IMR-90 (cell line): Measurements from ENCODE around the gene TBC1D22A. TPM values are rescaled to one million over a fixed set of nuclear protein-coding genes. Genes with fewer than 3 reads are reported as not detected.

ENCODE experiments used
- ATAC-seq: fragments of 200-7000 bp; cut with Tn5 transposase; 2 replicates; pipeline ENCODE4 v1.9.1; 2020; ENCODE audit warnings: low read depth, mild to moderate bottlenecking, moderate library complexity
- BruUV-seq: library from RNA; stranded (reverse); fragments of 400-500 nt; replicated peaks from 2 replicates; lab custom pipeline; 2021; lab: Mats Ljungman, UMichigan
- CTCF ChIA-PET: fragments of 300-600 bp; formaldehyde crosslinking; extraction: SDS; loops from one replicate; lab custom pipeline; 2021; ENCODE audit warnings: antibody characterized with exemption; lab: Yijun Ruan, JAX
- POLR2A ChIA-PET: fragments of 300-600 bp; sonication (Branson Sonifier 250); formaldehyde crosslinking; loops from one replicate; lab custom pipeline; 2022; ENCODE audit warnings: antibody characterized with exemption; ENCODE audit not compliant: unreplicated experiment; lab: Charles Lee
- DNase-seq: peaks from one replicate; pipeline ENCODE4 v3.0.0; 2013
- H2AFZ ChIP-seq: replicated peaks from 2 replicates; pipeline ENCODE3; 2013; ENCODE audit warnings: low read length, mild to moderate bottlenecking; ENCODE audit not compliant: poor library complexity
- H2AK5ac ChIP-seq: 2 replicates; pipeline ENCODE4 v1.6.1; 2013; ENCODE audit warnings: low read depth, low read length, inconsistent platforms
- H2AK9ac ChIP-seq: replicated peaks from 2 replicates; pipeline ENCODE3; 2013; ENCODE audit warnings: mild to moderate bottlenecking, low read depth, low read length, moderate library complexity; ENCODE audit not compliant: poor library complexity
- H2BK120ac ChIP-seq: 2 replicates; pipeline ENCODE4 v1.6.1; 2013; ENCODE audit warnings: low read depth, low read length, inconsistent platforms
- H2BK15ac ChIP-seq: 3 replicates; pipeline ENCODE4 v1.6.1; 2013; ENCODE audit warnings: low read depth, low read length, inconsistent platforms
- H2BK20ac ChIP-seq: 2 replicates; pipeline ENCODE4 v1.6.1; 2013; ENCODE audit warnings: low read depth, mild to moderate bottlenecking, inconsistent platforms, low read length, moderate library complexity
- H2BK5ac ChIP-seq: 2 replicates; pipeline ENCODE4 v1.6.1; 2013; ENCODE audit warnings: mild to moderate bottlenecking, low read depth, low read length, inconsistent platforms; ENCODE audit not compliant: poor library complexity, severe bottlenecking
- H3K14ac ChIP-seq: replicated peaks from 2 replicates; pipeline ENCODE4 v1.6.1; 2013; ENCODE audit warnings: low read depth, low read length, inconsistent platforms
- H3K18ac ChIP-seq: 2 replicates; pipeline ENCODE4 v1.6.1; 2013; ENCODE audit warnings: low read depth, low read length, control low read depth
- H3K23ac ChIP-seq: 2 replicates; pipeline ENCODE4 v1.6.1; 2013; ENCODE audit warnings: low read depth, low read length, inconsistent platforms
- H3K27ac ChIP-seq: 2 replicates; pipeline ENCODE4 v1.5.1; 2013; ENCODE audit warnings: mild to moderate bottlenecking, control low read depth, low read length; ENCODE audit not compliant: insufficient read depth
- H3K27me3 ChIP-seq: 2 replicates; pipeline ENCODE4 v1.6.1; 2013; ENCODE audit warnings: low read length; ENCODE audit not compliant: control insufficient read depth, insufficient read depth
- H3K36me3 ChIP-seq: 2 replicates; pipeline ENCODE4 v1.6.1; 2013; ENCODE audit warnings: low read length, mixed read lengths; ENCODE audit not compliant: control insufficient read depth, insufficient read depth
- H3K4ac ChIP-seq: 2 replicates; pipeline ENCODE4 v1.6.1; 2013; ENCODE audit warnings: low read depth, low read length, inconsistent platforms
- H3K4me1 ChIP-seq: 2 replicates; pipeline ENCODE4 v1.6.1; 2013; ENCODE audit warnings: low read length, mixed read lengths; ENCODE audit not compliant: control insufficient read depth, insufficient read depth
- H3K4me2 ChIP-seq: 2 replicates; pipeline ENCODE4 v1.6.1; 2013; ENCODE audit warnings: low read depth, mild to moderate bottlenecking, control low read depth, low read length, moderate library complexity
- H3K4me3 ChIP-seq: 2 replicates; pipeline ENCODE4 v1.5.1; 2013; ENCODE audit warnings: low read depth, mild to moderate bottlenecking, control low read depth, low read length, moderate library complexity; ENCODE audit not compliant: insufficient read depth
- H3K56ac ChIP-seq: 2 replicates; pipeline ENCODE4 v1.6.1; 2013; ENCODE audit warnings: low read length, inconsistent platforms; ENCODE audit not compliant: insufficient read depth; ENCODE audit errors: extremely low read depth
- H3K79me1 ChIP-seq, 2 experiments: 2 replicates each; pipeline ENCODE4 v1.6.1; 2013; ENCODE audit warnings: low read length in 2 of 2, inconsistent platforms in 1 of 2, low read depth in 1 of 2
- H3K9ac ChIP-seq: 2 replicates; pipeline ENCODE4 v1.6.1; 2013; ENCODE audit warnings: low read depth, low read length, control low read depth
- H3K9me1 ChIP-seq: 2 replicates; pipeline ENCODE4 v1.6.1; 2013; ENCODE audit warnings: low read length, inconsistent platforms; ENCODE audit not compliant: insufficient read depth
- H3K9me3 ChIP-seq: 2 replicates; pipeline ENCODE4 v1.6.1; 2013; ENCODE audit warnings: low read length; ENCODE audit not compliant: control insufficient read depth, insufficient read depth
- H4K20me1 ChIP-seq: 2 replicates; pipeline ENCODE4 v1.6.1; 2013; ENCODE audit warnings: low read length, inconsistent platforms; ENCODE audit not compliant: insufficient read depth
- H4K5ac ChIP-seq: 2 replicates; pipeline ENCODE4 v1.6.1; 2013; ENCODE audit warnings: mild to moderate bottlenecking, low read depth, low read length, control low read depth
- H4K8ac ChIP-seq, 2 experiments: 2 replicates each; pipeline ENCODE4 v1.6.1; 2013; ENCODE audit warnings: low read depth in 2 of 2, low read length in 2 of 2, control low read depth in 1 of 2, inconsistent platforms in 1 of 2
- H4K91ac ChIP-seq: 2 replicates; pipeline ENCODE4 v1.6.1; 2013; ENCODE audit warnings: low read depth, low read length, inconsistent platforms; ENCODE audit not compliant: insufficient read depth
- BHLHE40 ChIP-seq: fragments of 150-350 bp; IDR thresholded peaks from 2 replicates; pipeline ENCODE4 v1.6.1; 2016; ENCODE audit warnings: mild to moderate bottlenecking, low read depth, low read length
- CEBPB ChIP-seq: IDR thresholded peaks from 2 replicates; pipeline ENCODE4 v1.6.1; 2012; ENCODE audit warnings: low read depth, low read length, improper control_type of control experiment
- CHD1 ChIP-seq: IDR thresholded peaks from 2 replicates; pipeline ENCODE4 v1.6.1; 2012; ENCODE audit warnings: low read depth, low read length, improper control_type of control experiment
- MAZ ChIP-seq: IDR thresholded peaks from 2 replicates; pipeline ENCODE4 v1.6.1; 2012; ENCODE audit warnings: low read depth, mild to moderate bottlenecking, low read length, improper control_type of control experiment, moderate library complexity, borderline replicate concordance
- RAD21 ChIP-seq: IDR thresholded peaks from 2 replicates; pipeline ENCODE4 v1.6.1; 2012; ENCODE audit warnings: low read length, improper control_type of control experiment
- RCOR1 ChIP-seq: IDR thresholded peaks from 2 replicates; pipeline ENCODE4 v1.6.1; 2012; ENCODE audit warnings: mild to moderate bottlenecking, low read length, improper control_type of control experiment; ENCODE audit not compliant: insufficient replicate concordance
- WGBS, 2 experiments: methylation state at CpG; one replicate each; pipeline versions ENCODE4 v1.1.5 to v1.1.7; 2013; ENCODE audit warnings: missing lambda C conversion rate in 2 of 2; ENCODE audit not compliant: insufficient read length in 1 of 2; ENCODE audit errors: extremely low coverage in 2 of 2; 5-methylcytosine and 5-hydroxymethylcytosine counted together
- dilution Hi-C: fragments of 300-500 bp; cut with HindIII; formaldehyde crosslinking; loops from one replicate; pipeline ENCODE4 v1.14.3; 2018; ENCODE audit warnings: low sequenced_read_pairs; ENCODE audit not compliant: unreplicated experiment
- in situ Hi-C: fragments of 300-500 bp; cut with MboI; formaldehyde crosslinking; loops from 3 replicates; pipeline ENCODE4 v1.14.3; 2019; ENCODE audit warnings: low sequenced_read_pairs, inconsistent platforms, mixed read lengths
- intact Hi-C: fragments of 100-400 bp; cut with micrococcal nuclease; formaldehyde crosslinking; loops from 2 replicates; pipeline ENCODE4 v1.10.0; 2022
- polyA plus RNA-seq, 3 experiments: library from polyadenylated mRNA; depleted of rRNA; stranded (reverse); fragments of >200 nt; gene quantifications; 2 replicates each; pipeline ENCODE4 v1.2.3, GENCODE V29; 2012; ENCODE audit warnings: low replicate concordance in 1 of 3
- total RNA-seq: library from RNA; depleted of rRNA; stranded (reverse); fragments of >200 nt; gene quantifications from 2 replicates; pipeline ENCODE4 v1.2.3, GENCODE V29; 2012
- TF ChIP-seq, protein P1 (sequence below): fragments of 150-350 bp; IDR thresholded peaks from 2 replicates; pipeline ENCODE4 v1.6.1; 2017; ENCODE audit warnings: mild to moderate bottlenecking, antibody characterized with exemption, low read length, low read depth
- TF ChIP-seq, protein P2 (sequence below): fragments of 150-350 bp; IDR thresholded peaks from 2 replicates; pipeline ENCODE4 v1.6.1; 2016; ENCODE audit warnings: low read depth, mild to moderate bottlenecking, low read length, moderate library complexity, borderline replicate concordance

The TBC1D22A gene
- total and polyA plus RNA-seq, 2 of the 4 experiments (the other 2 are of a cell fraction): 9.0 to 16.7 TPM

DNA sequence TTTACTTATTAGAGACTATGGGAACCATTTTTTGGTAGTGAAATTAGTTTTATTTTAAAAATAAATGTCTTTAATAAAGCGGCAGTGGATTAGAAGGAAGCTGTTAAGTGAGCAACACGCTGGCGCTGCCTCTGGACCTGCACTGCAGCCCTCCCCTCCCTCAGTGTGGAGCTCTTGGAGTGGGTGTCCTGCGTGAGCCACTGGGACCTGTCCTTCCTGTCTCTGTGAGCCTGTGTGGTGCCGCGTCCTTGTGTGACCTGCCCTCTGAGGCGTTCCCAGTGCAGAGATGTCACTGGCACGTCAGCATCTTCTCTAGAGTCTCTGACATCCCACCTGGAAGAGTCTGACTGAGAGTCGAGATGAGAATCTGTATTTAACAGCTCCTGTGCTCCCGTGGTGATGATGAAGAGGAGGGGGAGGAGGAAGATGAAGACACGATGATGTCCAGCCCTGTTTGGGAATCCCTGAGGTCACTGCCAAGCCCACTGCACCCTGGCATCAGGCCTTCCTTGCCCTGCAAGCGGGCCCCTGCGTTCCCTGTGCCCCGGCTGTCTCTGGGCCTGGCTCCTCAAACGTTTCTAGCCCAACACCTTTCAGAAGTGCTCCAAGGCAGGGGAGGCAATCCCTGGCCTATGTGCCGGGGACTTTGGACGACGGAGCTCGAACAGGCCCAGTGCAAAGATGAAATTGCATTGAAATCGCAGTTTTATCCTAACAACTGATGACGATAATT, 271.8 kb downstream of the TBC1D22A start:
- intact Hi-C loops: no loop called here

More for the DNA sequence above, 271.8 kb downstream of the TBC1D22A start:
- H3K9me3 ChIP-seq: no peaks in the 10 kb centered on the region
- H3K23ac ChIP-seq: no peak overlapping the region
- H2BK20ac ChIP-seq: no peak overlapping the region
- dilution Hi-C loops: no loop called here
- 0 out of 2 replicates have a peak, but pooled peaks cover 8% of the 10 kb centered on the region for H3K9me1 ChIP-seq
- no peak overlapping the region for H4K8ac ChIP-seq
- no peak for TF ChIP-seq CEBPB
- TF ChIP-seq MAZ: no peak
- no peak for TF ChIP-seq BHLHE40
- TF ChIP-seq, protein P1, sequence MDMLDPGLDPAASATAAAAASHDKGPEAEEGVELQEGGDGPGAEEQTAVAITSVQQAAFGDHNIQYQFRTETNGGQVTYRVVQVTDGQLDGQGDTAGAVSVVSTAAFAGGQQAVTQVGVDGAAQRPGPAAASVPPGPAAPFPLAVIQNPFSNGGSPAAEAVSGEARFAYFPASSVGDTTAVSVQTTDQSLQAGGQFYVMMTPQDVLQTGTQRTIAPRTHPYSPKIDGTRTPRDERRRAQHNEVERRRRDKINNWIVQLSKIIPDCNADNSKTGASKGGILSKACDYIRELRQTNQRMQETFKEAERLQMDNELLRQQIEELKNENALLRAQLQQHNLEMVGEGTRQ: no peak
- no peak for TF ChIP-seq RCOR1
- no peak for TF ChIP-seq RAD21
- TF ChIP-seq CHD1: no peak
- TF ChIP-seq, protein P2, sequence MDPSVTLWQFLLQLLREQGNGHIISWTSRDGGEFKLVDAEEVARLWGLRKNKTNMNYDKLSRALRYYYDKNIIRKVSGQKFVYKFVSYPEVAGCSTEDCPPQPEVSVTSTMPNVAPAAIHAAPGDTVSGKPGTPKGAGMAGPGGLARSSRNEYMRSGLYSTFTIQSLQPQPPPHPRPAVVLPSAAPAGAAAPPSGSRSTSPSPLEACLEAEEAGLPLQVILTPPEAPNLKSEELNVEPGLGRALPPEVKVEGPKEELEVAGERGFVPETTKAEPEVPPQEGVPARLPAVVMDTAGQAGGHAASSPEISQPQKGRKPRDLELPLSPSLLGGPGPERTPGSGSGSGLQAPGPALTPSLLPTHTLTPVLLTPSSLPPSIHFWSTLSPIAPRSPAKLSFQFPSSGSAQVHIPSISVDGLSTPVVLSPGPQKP: no peak
- no peaks in the 10 kb centered on the region for H3K27me3 ChIP-seq
- CTCF ChIA-PET: no interaction called here
- no peak overlapping the region for H2BK15ac ChIP-seq
- peaks cover 0 to 18% of the 10 kb centered on the region in 2 experiments; a peak in 1 of 4 replicates for H3K79me1 ChIP-seq
- ATAC-seq (no peak), DNase-seq (no peak)
- H2BK120ac ChIP-seq: no peak overlapping the region
- no peak overlapping the region for H3K14ac ChIP-seq
- H2AK9ac ChIP-seq: no peak overlapping the region
- in situ Hi-C loops: no loop called here
- POLR2A ChIA-PET: no interaction called here
- H3K4me3 ChIP-seq: no peak overlapping the region
- H4K91ac ChIP-seq: no peak overlapping the region
- peaks cover 2% of the 10 kb centered on the region; the same call in 1 of the 2 replicates for H3K4me1 ChIP-seq
- H3K4ac ChIP-seq: no peak overlapping the region
- no peak overlapping the region for H3K4me2 ChIP-seq
- no peak overlapping the region for H2AFZ ChIP-seq
- peaks cover 3% of the 10 kb centered on the region; the same call in 1 of the 2 replicates for H3K36me3 ChIP-seq
- H3K9ac ChIP-seq: no peak overlapping the region
- H3K56ac ChIP-seq: no peak overlapping the region
- no peak overlapping the region for H4K5ac ChIP-seq
- BruUV-seq: no TSS peak
- no peak overlapping the region for H3K18ac ChIP-seq
- no peak overlapping the region for H3K27ac ChIP-seq
- peaks cover 17% of the 10 kb centered on the region for H4K20me1 ChIP-seq
- no peak overlapping the region for H2AK5ac ChIP-seq
- no peak overlapping the region for H2BK5ac ChIP-seq
- WGBS, 2 experiments: 85% methylated on average over 5 of the region's 21 CpGs; no CpG with 5 or more reads in 1 of the 2 experiments
